SK-N-SH (cell line): ENCODE results near the gene JMJD7. TPM values are rescaled to one million over a fixed set of nuclear protein-coding genes. Genes with fewer than 3 reads are reported as not detected.

Experiments used
- CTCF ChIA-PET: fragments of 300-600, 350-600 bp; formaldehyde crosslinking; extraction: SDS; loops from one replicate; lab custom pipeline; 2021; lab: Yijun Ruan, JAX
- POLR2A ChIA-PET: fragments of 350-600 bp; sonication (Branson Sonifier 250); formaldehyde crosslinking; extraction: SDS; loops from one replicate; lab custom pipeline; 2020; ENCODE audit warnings: antibody characterized with exemption, inconsistent platforms; lab: Yijun Ruan, JAX
- DNase-seq: peaks from one replicate; pipeline ENCODE4 v3.0.0; 2012
- H2AFZ ChIP-seq: fragments of 200-600 bp; sonication (generic); 2 replicates; pipeline ENCODE4 v1.8.1; 2016; ENCODE audit warnings: antibody characterized with exemption, mild to moderate bottlenecking, low read depth
- H3F3A ChIP-seq: fragments of 200-600 bp; sonication (generic); replicated peaks from 2 replicates; pipeline ENCODE3; 2016; ENCODE audit warnings: antibody characterized with exemption, mild to moderate bottlenecking; ENCODE audit not compliant: insufficient read depth
- H3K27ac ChIP-seq, 2 experiments: fragments of 200-500 bp in 1 of 2; fragments of 200-600 bp in 1 of 2; sonication (Bioruptor generic) in 1 of 2; sonication (generic), shearing (Covaris generic) in 1 of 2; 2 replicates each; pipeline versions ENCODE4 v1.5.1 to v1.6.1; 2014 to 2016; ENCODE audit warnings: low read depth in 2 of 2, inconsistent platforms in 1 of 2, low read length in 1 of 2, mild to moderate bottlenecking in 1 of 2, mixed read lengths in 1 of 2
- H3K27me3 ChIP-seq: fragments of 200-600 bp; sonication (generic), shearing (Covaris generic); 2 replicates; pipeline ENCODE4 v1.6.1; 2016; ENCODE audit warnings: mixed run types; ENCODE audit not compliant: insufficient read depth
- H3K36me3 ChIP-seq, 2 experiments: fragments of 200-500 bp in 1 of 2; fragments of 200-600 bp in 1 of 2; sonication (Bioruptor generic) in 1 of 2; sonication (generic) in 1 of 2; replicated peaks in 1 of 2; 2 replicates each; pipeline versions ENCODE3 to v1.5.1; 2014 to 2016; ENCODE audit warnings: low read length in 1 of 2, mild to moderate bottlenecking in 1 of 2; ENCODE audit not compliant: insufficient read depth in 2 of 2, control insufficient read depth in 1 of 2
- H3K4me1 ChIP-seq, 2 experiments: fragments of 200-500 bp in 1 of 2; fragments of 200-600 bp in 1 of 2; sonication (Bioruptor generic) in 1 of 2; sonication (generic), shearing (Covaris generic) in 1 of 2; 2 replicates each; pipeline versions ENCODE4 v1.5.1 to v1.6.1; 2014 to 2016; ENCODE audit warnings: low read depth in 1 of 2, low read length in 1 of 2, mixed run types in 1 of 2; ENCODE audit not compliant: insufficient read depth in 2 of 2, control insufficient read depth in 1 of 2
- H3K4me2 ChIP-seq: fragments of 200-600 bp; sonication (generic), shearing (Covaris generic); 2 replicates; pipeline ENCODE4 v1.6.1; 2017; ENCODE audit warnings: mixed run types
- H3K4me3 ChIP-seq, 2 experiments: fragments of 200-500 bp in 1 of 2; fragments of 200-600 bp in 1 of 2; sonication (Bioruptor generic) in 1 of 2; sonication (generic), shearing (Covaris generic) in 1 of 2; 2 replicates each; pipeline versions ENCODE4 v1.5.1 to v1.8.1; 2014 to 2016; ENCODE audit warnings: low read depth in 2 of 2, inconsistent platforms in 1 of 2, low read length in 1 of 2, mild to moderate bottlenecking in 1 of 2, mixed read lengths in 1 of 2, moderate library complexity in 1 of 2
- H3K79me2 ChIP-seq: fragments of 200-600 bp; sonication (generic); 2 replicates; pipeline ENCODE4 v1.8.1; 2017; ENCODE audit warnings: mild to moderate bottlenecking; ENCODE audit not compliant: insufficient read depth
- H3K9ac ChIP-seq: fragments of 200-600 bp; sonication (generic); 2 replicates; pipeline ENCODE4 v1.6.1; 2017; ENCODE audit warnings: mixed run types
- H3K9me2 ChIP-seq: fragments of 200-600 bp; sonication (generic); 2 replicates; pipeline ENCODE4 v1.6.1; 2017; ENCODE audit warnings: mixed run types
- H3K9me3 ChIP-seq: fragments of 200-600 bp; sonication (generic); 2 replicates; pipeline ENCODE4 v1.6.1; 2017; ENCODE audit warnings: mixed run types, mild to moderate bottlenecking, moderate library complexity
- H4K20me1 ChIP-seq: fragments of 200-600 bp; sonication (generic); 2 replicates; pipeline ENCODE4 v1.6.1; 2017; ENCODE audit warnings: mild to moderate bottlenecking, mixed run types; ENCODE audit not compliant: insufficient read depth
- CHD2 ChIP-seq: fragments of 150-350 bp; IDR thresholded peaks from 2 replicates; pipeline ENCODE4 v1.6.1; 2018; ENCODE audit warnings: low read length; ENCODE audit not compliant: partially characterized antibody
- CTCF ChIP-seq: fragments of 200-600 bp; sonication (generic); IDR thresholded peaks from 2 replicates; pipeline ENCODE4 v1.6.1; 2017; ENCODE audit warnings: antibody characterized with exemption, mild to moderate bottlenecking, moderate library complexity
- EP300 ChIP-seq, 2 experiments: IDR thresholded peaks; 2 replicates each; pipeline versions ENCODE4 v1.4.0 to v1.6.1; 2012; ENCODE audit warnings: borderline replicate concordance in 1 of 2, low read depth in 1 of 2, low read length in 1 of 2
- FOSL2 ChIP-seq: IDR thresholded peaks from 2 replicates; pipeline ENCODE4 v1.4.0; 2012; ENCODE audit warnings: low read depth, mild to moderate bottlenecking, moderate library complexity, borderline replicate concordance
- FOXJ3 ChIP-seq: sonication (generic); formaldehyde crosslinking; IDR thresholded peaks from 2 replicates; pipeline ENCODE4 v1.5.1; 2020; ENCODE audit warnings: mild to moderate bottlenecking, missing genetic modification reagents
- GABPA ChIP-seq: IDR thresholded peaks from 2 replicates; pipeline ENCODE4 v1.4.0; 2012; ENCODE audit warnings: low read depth, mild to moderate bottlenecking
- IRF3 ChIP-seq: fragments of 150-350 bp; IDR thresholded peaks from 2 replicates; pipeline ENCODE4 v1.6.1; 2016; ENCODE audit warnings: mild to moderate bottlenecking, low read depth, low read length
- MAX ChIP-seq: IDR thresholded peaks from 2 replicates; pipeline ENCODE4 v1.4.0; 2012; ENCODE audit warnings: low read depth
- NFIC ChIP-seq: IDR thresholded peaks from 2 replicates; pipeline ENCODE4 v1.4.0; 2012; ENCODE audit warnings: borderline replicate concordance
- NRF1 ChIP-seq: IDR thresholded peaks from 2 replicates; pipeline ENCODE4 v1.6.1; 2012; ENCODE audit warnings: low read depth, mild to moderate bottlenecking, low read length
- PBX3 ChIP-seq: IDR thresholded peaks from 2 replicates; pipeline ENCODE4; 2012
- RAD21 ChIP-seq: IDR thresholded peaks from 2 replicates; pipeline ENCODE4 v1.6.1; 2012; ENCODE audit warnings: mild to moderate bottlenecking, low read length
- RCOR1 ChIP-seq: fragments of 150-350 bp; IDR thresholded peaks from 2 replicates; pipeline ENCODE4 v1.6.1; 2017; ENCODE audit warnings: antibody characterized with exemption, low read length
- RFX5 ChIP-seq: IDR thresholded peaks from 2 replicates; pipeline ENCODE4 v1.6.1; 2012; ENCODE audit warnings: mild to moderate bottlenecking, improper control_type of control experiment, low read length
- RXRA ChIP-seq: IDR thresholded peaks from 2 replicates; pipeline ENCODE4 v1.4.0; 2012; ENCODE audit warnings: low read depth, mild to moderate bottlenecking, borderline replicate concordance
- SIN3A ChIP-seq: IDR thresholded peaks from 2 replicates; pipeline ENCODE4 v1.6.1; 2012; ENCODE audit warnings: low read depth, mild to moderate bottlenecking, low read length, moderate library complexity, borderline replicate concordance
- TAF1 ChIP-seq: IDR thresholded peaks from 2 replicates; pipeline ENCODE4 v1.6.1; 2012; ENCODE audit warnings: low read depth, mild to moderate bottlenecking, low read length, moderate library complexity, borderline replicate concordance
- TCF12 ChIP-seq: IDR thresholded peaks from 2 replicates; pipeline ENCODE4 v1.4.0; 2012
- USF2 ChIP-seq: fragments of 150-350 bp; IDR thresholded peaks from 2 replicates; pipeline ENCODE4 v1.6.1; 2017; ENCODE audit warnings: antibody characterized with exemption, low read length, low read depth, borderline replicate concordance
- ZBTB33 ChIP-seq: IDR thresholded peaks from 2 replicates; pipeline ENCODE4 v1.4.0; 2012; ENCODE audit warnings: low read depth, borderline replicate concordance
- WGBS: methylation state at CpG from one replicate; pipeline ENCODE4 v1.1.6; 2017; ENCODE audit warnings: low lambda C conversion rate; 5-methylcytosine and 5-hydroxymethylcytosine counted together
- polyA plus RNA-seq, 3 experiments: library from polyadenylated mRNA; depleted of rRNA; stranded (reverse); fragments of >200 nt; gene quantifications; 2 replicates each; pipeline ENCODE4 v1.2.3, GENCODE V29; 2012

Gene JMJD7
- polyA plus RNA-seq, 1 of the 3 experiments (the other 2 are of a cell fraction), result 6.5 TPM

- Histone ChIP-seq H3K27ac (no peak overlapping the region), H3K79me2 (no peaks in the 10 kb centered on the region), H2AFZ (no peak overlapping the region), H3K4me3 (no peak overlapping the region), H3K4me1 (peaks cover 0 to 10% of the 10 kb centered on the region in 2 experiments; a peak in 1 of 4 replicates), H3K36me3 (peaks cover 0 to 21% of the 10 kb centered on the region in 2 experiments), H3K27me3 (no peaks in the 10 kb centered on the region), H4K20me1 (no peaks in the 10 kb centered on the region), H3K9ac (no peak overlapping the region), H3K4me2 (no peak overlapping the region), H3K9me2 (no peaks in the 10 kb centered on the region), H3K9me3 (no peaks in the 10 kb centered on the region), H3F3A (no peaks in the 10 kb centered on the region)
- no peak for TF ChIP-seq CTCF
- no peak for TF ChIP-seq PBX3
- no peak for TF ChIP-seq CHD2
- no peak for TF ChIP-seq SIN3A
- TF ChIP-seq EP300 (IDR thresholded peaks at IDR 0.05; ENCODE audit: borderline replicate concordance in 1 of 2, low read depth in 1 of 2, low read length in 1 of 2), result no peak
- TF ChIP-seq GABPA, result no peak
- TF ChIP-seq NRF1, result no peak
- TF ChIP-seq TAF1, result no peak
- TF ChIP-seq ZBTB33, result no peak
- TF ChIP-seq RFX5, result no peak
- no peak for TF ChIP-seq MAX
- no peak for TF ChIP-seq FOXJ3 (CRISPR knock-in tag)
- TF ChIP-seq RAD21, result no peak
- no peak for TF ChIP-seq RXRA
- no peak for TF ChIP-seq RCOR1
- TF ChIP-seq IRF3, result no peak
- no peak for TF ChIP-seq FOSL2
- no peak for TF ChIP-seq USF2
- TF ChIP-seq NFIC, result no peak
- TF ChIP-seq TCF12, result no peak
- no peak for DNase-seq
- POLR2A ChIA-PET, result interaction anchor here (4.2 kb wide), 1 partner anchor 37 kb away, joined by 13 read pairs; the partner anchor contains the start of gene MAPKBP1
- WGBS, result 96% methylated on average over 5 of the region's 5 CpGs
- CTCF ChIA-PET, result interaction anchor here (0.6 to 5.3 kb wide), 35 partner anchors 9 to 347 kb away, joined by 3 to 114 read pairs (median 5); partner anchors contain the start of gene MAPKBP1
These were observed 17.1 kb upstream of the JMJD7 start for GRCh38 chr15:41810651-41811431.
